ENCODE measurements around the gene CUTC. TPM values are rescaled to one million over a fixed set of nuclear protein-coding genes. Genes with fewer than 3 reads are reported as not detected.
A peak's percentile ranks its signal among the peaks of the same experiment; 100 is the strongest.

Gene CUTC
- polyA plus RNA-seq, 3 donors, result 17.3 to 41.9 (median 35.5) TPM

GRCh38 chr10:99708428-99709012, 23.5 kb upstream of the CUTC start:
- H3K36me3 ChIP-seq (replicated peaks in 1 of 2; ENCODE audit: control insufficient read depth in 1 of 2, insufficient read depth in 2 of 2, low read length in 2 of 2), result peaks cover 47 to 97% of the 10 kb centered on the region in 2 donors
- no peak overlapping the region for H3K27ac ChIP-seq (ENCODE audit: low read depth in 1 of 2, low read length in 2 of 2)
- no peaks in the 10 kb centered on the region for H3K4me1 ChIP-seq (ENCODE audit: control insufficient read depth in 1 of 2, insufficient read depth in 2 of 2, low read length in 2 of 2)
- H3K9ac ChIP-seq (ENCODE audit: insufficient read depth, low read length, poor library complexity, severe bottlenecking), result no peak overlapping the region
- H3K9me3 ChIP-seq (replicated peaks in 1 of 2; ENCODE audit: control insufficient read depth in 1 of 2, insufficient read depth in 1 of 2, low read length in 2 of 2), result no peaks in the 10 kb centered on the region
- H3K27me3 ChIP-seq (ENCODE audit: control insufficient read depth in 2 of 2, insufficient read depth in 2 of 2, low read length in 2 of 2), result no peaks in the 10 kb centered on the region
- Mint-ChIP-seq H3K36me3 (peaks cover 64 to 73% of the 10 kb centered on the region in 2 donors), H3K9me3 (no peaks in the 10 kb centered on the region), H3K27ac (peak overlapping the region in 1 of 7 donors; percentile 20), H3K4me1 (peaks cover 2% of the 10 kb centered on the region), H3K27me3 (ENCODE audit: low read depth in 3 of 3) (no peaks in the 10 kb centered on the region), H3K4me3 (no peak overlapping the region)
- H2AFZ ChIP-seq (ENCODE audit: insufficient read depth, low read depth, low read length, poor library complexity, severe bottlenecking), result no peak overlapping the region
- H4K20me1 ChIP-seq (ENCODE audit: insufficient read depth, low read length), result no peaks in the 10 kb centered on the region
- TF ChIP-seq CTCF (IDR thresholded peaks at IDR 0.05), result no peak
- DNase-seq, result no peak
- no peak overlapping the region for H3K4me2 ChIP-seq (replicated peaks; ENCODE audit: extremely low read depth, low read length, poor library complexity, severe bottlenecking)
- H3K4me3 ChIP-seq (replicated peaks in 1 of 3; ENCODE audit: low read depth in 2 of 3, low read length in 3 of 3), result no peak overlapping the region
- WGBS (ENCODE audit: insufficient coverage), result no CpG with 5 or more reads among the region's 1 CpG
- intact Hi-C loops (cut with micrococcal nuclease), result no loop called here
- no peaks in the 10 kb centered on the region for H3K79me2 ChIP-seq (ENCODE audit: insufficient read depth, low read length)

- peaks cover 47 to 97% of the 10 kb centered on the region in 2 donors for H3K36me3 ChIP-seq (replicated peaks in 1 of 2; ENCODE audit: control insufficient read depth in 1 of 2, insufficient read depth in 2 of 2, low read length in 2 of 2)
- no peaks in the 10 kb centered on the region for H3K79me2 ChIP-seq (ENCODE audit: insufficient read depth, low read length)
- no peaks in the 10 kb centered on the region for H4K20me1 ChIP-seq (ENCODE audit: insufficient read depth, low read length)
- TF ChIP-seq CTCF (IDR thresholded peaks at IDR 0.05), result no peak
- H3K27ac ChIP-seq (ENCODE audit: low read depth in 1 of 2, low read length in 2 of 2), result no peak overlapping the region
- Mint-ChIP-seq H3K4me3 (no peak overlapping the region), H3K36me3 (peaks cover 61 to 72% of the 10 kb centered on the region in 2 donors), H3K9me3 (no peaks in the 10 kb centered on the region), H3K27ac (peak overlapping the region in 1 of 7 donors; percentile 46), H3K4me1 (peaks cover 2% of the 10 kb centered on the region), H3K27me3 (ENCODE audit: low read depth in 3 of 3) (no peaks in the 10 kb centered on the region)
- intact Hi-C loops (cut with micrococcal nuclease), result loop anchor here (2.0 to 10.0 kb wide), 5 partner anchors 79 to 275 kb away; partner anchors contain the start of gene GOT1 (in 1 of the 2)
- H3K4me2 ChIP-seq (replicated peaks; ENCODE audit: extremely low read depth, low read length, poor library complexity, severe bottlenecking), result no peak overlapping the region
- H3K9ac ChIP-seq (ENCODE audit: insufficient read depth, low read length, poor library complexity, severe bottlenecking), result no peak overlapping the region
- H3K27me3 ChIP-seq (ENCODE audit: control insufficient read depth in 2 of 2, insufficient read depth in 2 of 2, low read length in 2 of 2), result no peaks in the 10 kb centered on the region
- no peak for DNase-seq
- no peak overlapping the region for H2AFZ ChIP-seq (ENCODE audit: insufficient read depth, low read depth, low read length, poor library complexity, severe bottlenecking)
- no peak overlapping the region for H3K4me3 ChIP-seq (replicated peaks in 1 of 3; ENCODE audit: low read depth in 2 of 3, low read length in 3 of 3)
- no peaks in the 10 kb centered on the region for H3K9me3 ChIP-seq (replicated peaks in 1 of 2; ENCODE audit: control insufficient read depth in 1 of 2, insufficient read depth in 1 of 2, low read length in 2 of 2)
- WGBS (ENCODE audit: insufficient coverage), result 0% methylated on average over 1 of the region's 4 CpGs
- no peaks in the 10 kb centered on the region for H3K4me1 ChIP-seq (ENCODE audit: control insufficient read depth in 1 of 2, insufficient read depth in 2 of 2, low read length in 2 of 2)
Observed at GRCh38 chr10:99709480-99710229, 22.4 kb upstream of the CUTC start.
